Endometrial microvascular endothelial cells (primary cell): Measurements from ENCODE around the gene TTC34. TPM values are rescaled to one million over a fixed set of nuclear protein-coding genes. Genes with fewer than 3 reads are reported as not detected.

Experiments used
- in situ Hi-C: cut with HindIII; loops from 2 replicates; pipeline ENCODE4 v1.10.0; 2017; ENCODE audit warnings: low sequenced_read_pairs, low pct_unique_long_range_greater_than_20kb; ENCODE audit errors: inconsistent ontology term
- total RNA-seq: library from RNA; depleted of rRNA; stranded (reverse); fragments of >200 nt; gene quantifications from one replicate; pipeline ENCODE4 v1.2.3, GENCODE V29; 2015; ENCODE audit errors: inconsistent ontology term

The TTC34 gene
- total RNA-seq: not detected

- in situ Hi-C loops: no loop called here
These were observed at the start of gene TTC34 for GRCh38 chr1:2801535-2802291. Gene TTC34 (minus strand): TSS chr1:2801693. CDS start chr1:2800827, 866 bp downstream.

- in situ Hi-C loops: no loop called here
These were observed 49.0 kb upstream of the TTC34 start for GRCh38 chr1:2850502-2850901.

- in situ Hi-C loops: no loop called here
These were observed 46.6 kb upstream of the TTC34 start for GRCh38 chr1:2848006-2848670.

- in situ Hi-C loops: no loop called here
These were observed 45.8 kb upstream of the TTC34 start for GRCh38 chr1:2847086-2847985.

GRCh38 chr1:2845869-2846268 lies 44.4 kb upstream of the TTC34 start:
- in situ Hi-C loops: no loop called here

GRCh38 chr1:2840036-2840809 lies 38.7 kb upstream of the TTC34 start:
- in situ Hi-C loops: no loop called here

GRCh38 chr1:2837823-2838222 lies 36.3 kb upstream of the TTC34 start:
- in situ Hi-C loops: no loop called here

GRCh38 chr1:2837316-2837715 lies 35.8 kb upstream of the TTC34 start:
- in situ Hi-C loops: no loop called here

GRCh38 chr1:2836333-2836970 lies 35.0 kb upstream of the TTC34 start:
- in situ Hi-C loops: no loop called here

GRCh38 chr1:2835650-2836159 lies 34.2 kb upstream of the TTC34 start:
- in situ Hi-C loops: no loop called here

- in situ Hi-C loops: no loop called here
These were observed 33.5 kb upstream of the TTC34 start for GRCh38 chr1:2834741-2835564.

- in situ Hi-C loops: no loop called here
These were observed 32.6 kb upstream of the TTC34 start for GRCh38 chr1:2834146-2834475.

- in situ Hi-C loops: no loop called here
These were observed 32.1 kb upstream of the TTC34 start for GRCh38 chr1:2833454-2834145.

GRCh38 chr1:2832506-2833453 lies 31.3 kb upstream of the TTC34 start:
- in situ Hi-C loops: no loop called here

- in situ Hi-C loops: no loop called here
These were observed 30.2 kb upstream of the TTC34 start for GRCh38 chr1:2831596-2832212.
